Measurements from ENCODE around the gene TSPEAR. TPM values are rescaled to one million over a fixed set of nuclear protein-coding genes. Genes with fewer than 3 reads are reported as not detected.
"Not testable (repeated sequence)": the region's sequence is repeated elsewhere in the genome, so short reads cannot be mapped to it uniquely, and the experiment has no call there.

The TSPEAR gene
- total and polyA plus RNA-seq, 4 donors: 0.24 to 0.66 (median 0.33) TPM; not detected in 1

- no peak for DNase-seq (ENCODE audit: low read depth in 4 of 6, low spot score in 6 of 6)
- Histone ChIP-seq H3K9me3 (ENCODE audit: control insufficient read depth, insufficient read depth, low read length) (no peaks in the 10 kb centered on the region), H3K4me3 (ENCODE audit: low read depth, low read length) (no peak overlapping the region), H3K4me1 (ENCODE audit: control insufficient read depth, insufficient read depth, low read length) (peaks cover 8% of the 10 kb centered on the region), H3K36me3 (ENCODE audit: control insufficient read depth, insufficient read depth, low read length) (no peaks in the 10 kb centered on the region), H3K27me3 (ENCODE audit: control insufficient read depth, insufficient read depth, low read length) (no peaks in the 10 kb centered on the region), H3K27ac (ENCODE audit: low read depth, low read length) (no peak overlapping the region)
- 94% methylated on average over 9 of the region's 12 CpGs for WGBS (ENCODE audit: insufficient coverage)
Measured at GRCh38 chr21:44650973-44651675, 60.2 kb downstream of the TSPEAR start.

GRCh38 chr21:44650265-44650972, 61.0 kb downstream of the TSPEAR start:
- WGBS (ENCODE audit: insufficient coverage): 90% methylated on average over 19 of the region's 20 CpGs
- Histone ChIP-seq H3K27me3 (ENCODE audit: control insufficient read depth, insufficient read depth, low read length) (no peaks in the 10 kb centered on the region), H3K36me3 (ENCODE audit: control insufficient read depth, insufficient read depth, low read length) (no peaks in the 10 kb centered on the region), H3K4me3 (ENCODE audit: low read depth, low read length) (no peak overlapping the region), H3K4me1 (ENCODE audit: control insufficient read depth, insufficient read depth, low read length) (peaks cover 8% of the 10 kb centered on the region), H3K9me3 (ENCODE audit: control insufficient read depth, insufficient read depth, low read length) (no peaks in the 10 kb centered on the region), H3K27ac (ENCODE audit: low read depth, low read length) (no peak overlapping the region)
- DNase-seq (ENCODE audit: low read depth in 4 of 6, low spot score in 6 of 6): no peak

- Histone ChIP-seq H3K9me3 (ENCODE audit: control insufficient read depth, insufficient read depth, low read length) (peaks cover 2% of the 10 kb centered on the region), H3K4me1 (ENCODE audit: control insufficient read depth, insufficient read depth, low read length) (peaks cover 8% of the 10 kb centered on the region), H3K27ac (ENCODE audit: low read depth, low read length) (no peak overlapping the region), H3K27me3 (ENCODE audit: control insufficient read depth, insufficient read depth, low read length) (no peaks in the 10 kb centered on the region), H3K36me3 (ENCODE audit: control insufficient read depth, insufficient read depth, low read length) (no peaks in the 10 kb centered on the region), H3K4me3 (ENCODE audit: low read depth, low read length) (no peak overlapping the region)
- no peak for DNase-seq (ENCODE audit: low read depth in 4 of 6, low spot score in 6 of 6)
- 87% methylated on average over 16 of the region's 18 CpGs for WGBS (ENCODE audit: insufficient coverage)
Measured at GRCh38 chr21:44649521-44650100, 61.8 kb downstream of the TSPEAR start.

GRCh38 chr21:44648557-44649311, 62.6 kb downstream of the TSPEAR start:
- no peak overlapping the region for H3K27ac ChIP-seq (ENCODE audit: low read depth, low read length)
- H3K4me3 ChIP-seq (ENCODE audit: low read depth, low read length): no peak overlapping the region
- peaks cover 8% of the 10 kb centered on the region for H3K4me1 ChIP-seq (ENCODE audit: control insufficient read depth, insufficient read depth, low read length)
- no peaks in the 10 kb centered on the region for H3K27me3 ChIP-seq (ENCODE audit: control insufficient read depth, insufficient read depth, low read length)
- H3K9me3 ChIP-seq (ENCODE audit: control insufficient read depth, insufficient read depth, low read length): peaks cover 6% of the 10 kb centered on the region
- H3K36me3 ChIP-seq (ENCODE audit: control insufficient read depth, insufficient read depth, low read length): no peaks in the 10 kb centered on the region
- WGBS (ENCODE audit: insufficient coverage): 81% methylated on average over 30 of the region's 33 CpGs
- DNase-seq (ENCODE audit: low read depth in 4 of 6, low spot score in 6 of 6): no peak

- Histone ChIP-seq H3K4me1 (ENCODE audit: control insufficient read depth, insufficient read depth, low read length) (peaks cover 8% of the 10 kb centered on the region), H3K36me3 (ENCODE audit: control insufficient read depth, insufficient read depth, low read length) (no peaks in the 10 kb centered on the region), H3K9me3 (ENCODE audit: control insufficient read depth, insufficient read depth, low read length) (peaks cover 6% of the 10 kb centered on the region), H3K27me3 (ENCODE audit: control insufficient read depth, insufficient read depth, low read length) (no peaks in the 10 kb centered on the region), H3K27ac (ENCODE audit: low read depth, low read length) (no peak overlapping the region), H3K4me3 (ENCODE audit: low read depth, low read length) (no peak overlapping the region)
- WGBS (ENCODE audit: insufficient coverage): 36% methylated on average over 8 of the region's 8 CpGs
- DNase-seq (ENCODE audit: low read depth in 4 of 6, low spot score in 6 of 6): peak in 2 of 6 donors; percentile 24 to 27
Measured at GRCh38 chr21:44647222-44647552, 64.2 kb downstream of the TSPEAR start.

GRCh38 chr21:44646366-44647221, 64.8 kb downstream of the TSPEAR start, which contains the start of gene KRTAP10-11:
Gene KRTAP10-11, plus strand, starts transcription at chr21:44646414. Its CDS starts 45 bp downstream, at chr21:44646459.
- 68% methylated on average over 21 of the region's 21 CpGs for WGBS (ENCODE audit: insufficient coverage)
- not testable (repeated sequence) for H3K36me3 ChIP-seq (ENCODE audit: control insufficient read depth, insufficient read depth, low read length); H3K9me3 ChIP-seq (ENCODE audit: control insufficient read depth, insufficient read depth, low read length); H3K4me3 ChIP-seq (ENCODE audit: low read depth, low read length); H3K4me1 ChIP-seq (ENCODE audit: control insufficient read depth, insufficient read depth, low read length); H3K27me3 ChIP-seq (ENCODE audit: control insufficient read depth, insufficient read depth, low read length); H3K27ac ChIP-seq (ENCODE audit: low read depth, low read length)
- DNase-seq (ENCODE audit: low read depth in 4 of 6, low spot score in 6 of 6): peak in 1 of 6 donors; percentile 10

- Histone ChIP-seq H3K27ac (ENCODE audit: low read depth, low read length) (no peak overlapping the region), H3K36me3 (ENCODE audit: control insufficient read depth, insufficient read depth, low read length) (no peaks in the 10 kb centered on the region), H3K27me3 (ENCODE audit: control insufficient read depth, insufficient read depth, low read length) (no peaks in the 10 kb centered on the region), H3K4me1 (ENCODE audit: control insufficient read depth, insufficient read depth, low read length) (peaks cover 8% of the 10 kb centered on the region), H3K9me3 (ENCODE audit: control insufficient read depth, insufficient read depth, low read length) (peaks cover 7% of the 10 kb centered on the region), H3K4me3 (ENCODE audit: low read depth, low read length) (no peak overlapping the region)
- DNase-seq (ENCODE audit: low read depth in 4 of 6, low spot score in 6 of 6): no peak
- no CpG with 5 or more reads among the region's 2 CpGs for WGBS (ENCODE audit: insufficient coverage)
Measured at GRCh38 chr21:44644878-44645277, 66.5 kb downstream of the TSPEAR start.

- H3K27ac ChIP-seq (ENCODE audit: low read depth, low read length): no peak overlapping the region
- peaks cover 7% of the 10 kb centered on the region for H3K9me3 ChIP-seq (ENCODE audit: control insufficient read depth, insufficient read depth, low read length)
- no peaks in the 10 kb centered on the region for H3K36me3 ChIP-seq (ENCODE audit: control insufficient read depth, insufficient read depth, low read length)
- H3K4me3 ChIP-seq (ENCODE audit: low read depth, low read length): no peak overlapping the region
- WGBS (ENCODE audit: insufficient coverage): 58% methylated on average over 11 of the region's 14 CpGs
- peaks cover 8% of the 10 kb centered on the region for H3K4me1 ChIP-seq (ENCODE audit: control insufficient read depth, insufficient read depth, low read length)
- H3K27me3 ChIP-seq (ENCODE audit: control insufficient read depth, insufficient read depth, low read length): no peaks in the 10 kb centered on the region
- peak in 1 of 6 donors; percentile 59 for DNase-seq (ENCODE audit: low read depth in 4 of 6, low spot score in 6 of 6)
Measured at GRCh38 chr21:44643741-44644310, 67.5 kb downstream of the TSPEAR start.
